Measurements from ENCODE around the gene MAGEA4.

Gene MAGEA4

GRCh38 chrX:151954730-151955129 lies 42.0 kb downstream of the MAGEA4 start:
- no peaks in the 10 kb centered on the region for H3K36me3 ChIP-seq (ENCODE audit: insufficient read depth)
- no peak for TF ChIP-seq CTCF (conservative IDR thresholded peaks at IDR 0.05; ENCODE audit: low read depth, low read length)
- no peaks in the 10 kb centered on the region for H3K27me3 ChIP-seq (ENCODE audit: insufficient read depth, low read depth)
- no peaks in the 10 kb centered on the region for H4K20me1 ChIP-seq (ENCODE audit: insufficient read depth)
- peaks cover 4% of the 10 kb centered on the region for H3K4me1 ChIP-seq (ENCODE audit: low read depth, poor library complexity, severe bottlenecking)
- H3K27ac ChIP-seq, result no peak overlapping the region
- no peak overlapping the region for H2AFZ ChIP-seq (ENCODE audit: low read depth)
- no peak overlapping the region for H3K9ac ChIP-seq
- H3K79me2 ChIP-seq (ENCODE audit: insufficient read depth, low read depth), result no peaks in the 10 kb centered on the region
- H3K4me3 ChIP-seq (IDR thresholded peaks at IDR 0.05; ENCODE audit: insufficient read depth, low read depth, low read length), result no peak overlapping the region
- no peak overlapping the region for H3K4me2 ChIP-seq

- Histone ChIP-seq H2AFZ (ENCODE audit: low read depth) (no peak overlapping the region), H4K20me1 (ENCODE audit: insufficient read depth) (no peaks in the 10 kb centered on the region), H3K4me2 (no peak overlapping the region), H3K27me3 (ENCODE audit: insufficient read depth, low read depth) (no peaks in the 10 kb centered on the region), H3K9ac (no peak overlapping the region), H3K27ac (no peak overlapping the region), H3K4me3 (IDR thresholded peaks at IDR 0.05; ENCODE audit: insufficient read depth, low read depth, low read length) (no peak overlapping the region), H3K36me3 (ENCODE audit: insufficient read depth) (no peaks in the 10 kb centered on the region), H3K79me2 (ENCODE audit: insufficient read depth, low read depth) (no peaks in the 10 kb centered on the region), H3K4me1 (ENCODE audit: low read depth, poor library complexity, severe bottlenecking) (peaks cover 4% of the 10 kb centered on the region)
- TF ChIP-seq CTCF (conservative IDR thresholded peaks at IDR 0.05; ENCODE audit: low read depth, low read length), result no peak
These were observed 45.4 kb downstream of the MAGEA4 start for GRCh38 chrX:151958101-151958500.

- Histone ChIP-seq H2AFZ (ENCODE audit: low read depth) (no peak overlapping the region), H4K20me1 (ENCODE audit: insufficient read depth) (no peaks in the 10 kb centered on the region), H3K4me2 (no peak overlapping the region), H3K79me2 (ENCODE audit: insufficient read depth, low read depth) (no peaks in the 10 kb centered on the region), H3K4me1 (ENCODE audit: low read depth, poor library complexity, severe bottlenecking) (no peaks in the 10 kb centered on the region), H3K4me3 (IDR thresholded peaks at IDR 0.05; ENCODE audit: insufficient read depth, low read depth, low read length) (no peak overlapping the region), H3K36me3 (ENCODE audit: insufficient read depth) (no peaks in the 10 kb centered on the region), H3K27ac (no peak overlapping the region), H3K27me3 (ENCODE audit: insufficient read depth, low read depth) (no peaks in the 10 kb centered on the region), H3K9ac (no peak overlapping the region)
- TF ChIP-seq CTCF (conservative IDR thresholded peaks at IDR 0.05; ENCODE audit: low read depth, low read length), result no peak
These were observed 49.3 kb downstream of the MAGEA4 start for GRCh38 chrX:151962034-151962433.

GRCh38 chrX:151966236-151966635 lies 53.5 kb downstream of the MAGEA4 start:
- Histone ChIP-seq H3K27ac (no peak overlapping the region), H3K36me3 (ENCODE audit: insufficient read depth) (no peaks in the 10 kb centered on the region), H2AFZ (ENCODE audit: low read depth) (no peak overlapping the region), H3K4me3 (IDR thresholded peaks at IDR 0.05; ENCODE audit: insufficient read depth, low read depth, low read length) (no peak overlapping the region), H3K27me3 (ENCODE audit: insufficient read depth, low read depth) (no peaks in the 10 kb centered on the region), H3K4me2 (no peak overlapping the region), H3K9ac (no peak overlapping the region), H4K20me1 (ENCODE audit: insufficient read depth) (no peaks in the 10 kb centered on the region), H3K4me1 (ENCODE audit: low read depth, poor library complexity, severe bottlenecking) (no peaks in the 10 kb centered on the region), H3K79me2 (ENCODE audit: insufficient read depth, low read depth) (no peaks in the 10 kb centered on the region)
- TF ChIP-seq CTCF (conservative IDR thresholded peaks at IDR 0.05; ENCODE audit: low read depth, low read length), result no peak
